ENCODE results near the gene ZSWIM5. TPM values are rescaled to one million over a fixed set of nuclear protein-coding genes. Genes with fewer than 3 reads are reported as not detected.
A peak's percentile ranks its signal among the peaks of the same experiment; 100 is the strongest.

ZSWIM5 gene
- total and polyA plus RNA-seq, 2 of the 8 experiments (the other 6 are each of a cell fraction or from before 2014, with no cell fraction given): 2.5 to 3.9 TPM

- WGBS, 2 experiments (ENCODE audit: extremely low coverage in 1 of 2, insufficient coverage in 1 of 2, insufficient read length in 1 of 2, insufficient replicate concordance in 2 of 2, low coverage in 1 of 2, low lambda C conversion rate in 2 of 2, missing lambda C conversion rate in 1 of 2): 91% methylated on average over 11 of the region's 12 CpGs; no CpG with 5 or more reads in 1 of the 2 experiments
- H4K20me1 ChIP-seq (replicated peaks in 1 of 2; ENCODE audit: control insufficient read depth in 1 of 2, insufficient read depth in 2 of 2, low read length in 2 of 2): peaks cover 0 to 7% of the 10 kb centered on the region in 2 experiments
- H3K18ac ChIP-seq (ENCODE audit: extremely low read depth, low read length): no peak overlapping the region
- H3K27me3 ChIP-seq (replicated peaks in 1 of 4; ENCODE audit: control insufficient read depth in 3 of 4, extremely low read depth in 1 of 4, insufficient read depth in 3 of 4, low read length in 3 of 4): no peaks in the 10 kb centered on the region
- FAIRE-seq: no peak
- CTCF ChIA-PET (ENCODE audit: partially characterized antibody): interaction anchor here (0.5 to 15.4 kb wide), 47 partner anchors 10 to 555 kb away, joined by 3 to 424 read pairs (median 5); partner anchors contain the start of genes EIF2B3, HPDL, MUTYH and RPS8
- H2BK20ac ChIP-seq (ENCODE audit: low read length): no peak overlapping the region
- H2BK12ac ChIP-seq (ENCODE audit: low read depth, low read length): no peak overlapping the region
- no peak overlapping the region for H4K91ac ChIP-seq (replicated peaks; ENCODE audit: insufficient read length, low read length)
- POLR2A ChIA-PET (ENCODE audit: partially characterized antibody): interaction anchor here (0.7 to 3.3 kb wide), 15 partner anchors 8 to 508 kb away, joined by 3 to 13 read pairs (median 4); partner anchors contain the start of genes CCDC163, EIF2B3, HPDL and MMACHC
- H3K79me1 ChIP-seq (ENCODE audit: low read depth, low read length): no peaks in the 10 kb centered on the region
- no peaks in the 10 kb centered on the region for H3K9me3 ChIP-seq (ENCODE audit: insufficient read depth in 2 of 2, low read depth in 1 of 2, low read length in 1 of 2)
- H3K23me2 ChIP-seq (ENCODE audit: low read depth, low read length): peaks cover 10% of the 10 kb centered on the region
- peaks cover 0 to 9% (median 2%) of the 10 kb centered on the region in 4 experiments; a peak in 3 of 8 replicates for H3K36me3 ChIP-seq (ENCODE audit: control insufficient read depth in 2 of 4, insufficient read depth in 4 of 4, low read length in 3 of 4)
- H2BK120ac ChIP-seq (replicated peaks; ENCODE audit: low read depth, low read length): no peak overlapping the region
- no peak overlapping the region for H3K56ac ChIP-seq (replicated peaks; ENCODE audit: insufficient read length, low read depth, low read length)
- DNase-seq (ENCODE audit: low read depth in 1 of 2, low spot score in 2 of 2): no peak
- peak overlapping the region in 1 of 4 experiments; percentile 73; a peak in 1 of 8 replicates for H3K4me3 ChIP-seq (ENCODE audit: extremely low read depth in 1 of 4, insufficient read depth in 2 of 4, low read depth in 3 of 4, low read length in 4 of 4)
- no peak overlapping the region for H3K9ac ChIP-seq (replicated peaks in 1 of 4; ENCODE audit: extremely low read depth in 1 of 4, low read depth in 3 of 4, low read length in 3 of 4)
- H2AFZ ChIP-seq (ENCODE audit: low read length): no peak overlapping the region
- no peak overlapping the region for H3K27ac ChIP-seq (ENCODE audit: low read depth, low read length)
- no peak overlapping the region for H3K23ac ChIP-seq (ENCODE audit: insufficient read length)
- H3K79me2 ChIP-seq (ENCODE audit: control insufficient read depth in 1 of 2, insufficient read depth in 2 of 2, low read length in 2 of 2): no peaks in the 10 kb centered on the region; a peak in 1 of 4 replicates
- H3K4ac ChIP-seq (replicated peaks; ENCODE audit: insufficient read length, low read depth, low read length): no peak overlapping the region
- TF ChIP-seq CHD1 (IDR thresholded peaks at IDR 0.05; ENCODE audit: low read depth, low read length) (no peak), NANOG (IDR thresholded peaks at IDR 0.05; ENCODE audit: insufficient read depth, low read depth, low read length, poor library complexity, severe bottlenecking) (no peak), RNF2 (IDR thresholded peaks at IDR 0.05; ENCODE audit: borderline replicate concordance, low read depth, low read length, missing control alignments, poor library complexity, severe bottlenecking) (no peak), CREB1 (IDR thresholded peaks at IDR 0.05) (no peak), SUZ12 (IDR thresholded peaks at IDR 0.05; ENCODE audit: low read length) (no peak)
- H3K4me1 ChIP-seq (replicated peaks in 1 of 4; ENCODE audit: control insufficient read depth in 3 of 4, insufficient read depth in 4 of 4, low read length in 3 of 4): peaks cover 5 to 10% (median 6%) of the 10 kb centered on the region in 4 experiments; a peak in 6 of 7 replicates
- no peak overlapping the region for H2BK5ac ChIP-seq (ENCODE audit: low read depth, low read length)
- no peak overlapping the region for H4K8ac ChIP-seq (ENCODE audit: extremely low read depth, insufficient read depth, low read length)
- no peak overlapping the region for H2BK15ac ChIP-seq (ENCODE audit: low read length)
- no peak overlapping the region for H2AK5ac ChIP-seq (ENCODE audit: low read depth, low read length)
- no peak overlapping the region for H3K14ac ChIP-seq (ENCODE audit: insufficient read length)
- no peak overlapping the region for H4K5ac ChIP-seq (ENCODE audit: insufficient read length, low read depth, low read length)
- peak overlapping the region; percentile 79 to 83; a peak in 2 of 4 replicates for H3K4me2 ChIP-seq (ENCODE audit: insufficient read depth in 1 of 2, low read depth in 2 of 2, low read length in 2 of 2)
These were observed 192.7 kb downstream of the ZSWIM5 start for GRCh38 chr1:45013551-45014209.
